ENCODE data around the gene ACVRL1. TPM values are rescaled to one million over a fixed set of nuclear protein-coding genes. Genes with fewer than 3 reads are reported as not detected.

ACVRL1 gene
- total and polyA plus RNA-seq, 2 donors (not counting 1 experiment from before 2014, with no cell fraction given): not detected

- POLR2A ChIA-PET: no interaction called here
- H3K9me3 Mint-ChIP-seq (ENCODE audit: insufficient read depth): no peaks in the 10 kb centered on the region
- WGBS (ENCODE audit: insufficient coverage): 100% methylated on average over 2 of the region's 2 CpGs
- ATAC-seq (ENCODE audit: low read depth) (no peak), DNase-seq (no peak)
- H3K4me3 Mint-ChIP-seq: no peak overlapping the region
- TF ChIP-seq, protein P1, sequence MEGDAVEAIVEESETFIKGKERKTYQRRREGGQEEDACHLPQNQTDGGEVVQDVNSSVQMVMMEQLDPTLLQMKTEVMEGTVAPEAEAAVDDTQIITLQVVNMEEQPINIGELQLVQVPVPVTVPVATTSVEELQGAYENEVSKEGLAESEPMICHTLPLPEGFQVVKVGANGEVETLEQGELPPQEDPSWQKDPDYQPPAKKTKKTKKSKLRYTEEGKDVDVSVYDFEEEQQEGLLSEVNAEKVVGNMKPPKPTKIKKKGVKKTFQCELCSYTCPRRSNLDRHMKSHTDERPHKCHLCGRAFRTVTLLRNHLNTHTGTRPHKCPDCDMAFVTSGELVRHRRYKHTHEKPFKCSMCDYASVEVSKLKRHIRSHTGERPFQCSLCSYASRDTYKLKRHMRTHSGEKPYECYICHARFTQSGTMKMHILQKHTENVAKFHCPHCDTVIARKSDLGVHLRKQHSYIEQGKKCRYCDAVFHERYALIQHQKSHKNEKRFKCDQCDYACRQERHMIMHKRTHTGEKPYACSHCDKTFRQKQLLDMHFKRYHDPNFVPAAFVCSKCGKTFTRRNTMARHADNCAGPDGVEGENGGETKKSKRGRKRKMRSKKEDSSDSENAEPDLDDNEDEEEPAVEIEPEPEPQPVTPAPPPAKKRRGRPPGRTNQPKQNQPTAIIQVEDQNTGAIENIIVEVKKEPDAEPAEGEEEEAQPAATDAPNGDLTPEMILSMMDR (IDR thresholded peaks at IDR 0.05): no peak
- no peak for TF ChIP-seq EZH2 (IDR thresholded peaks at IDR 0.05; ENCODE audit: borderline replicate concordance, insufficient read depth, low read depth, low read length, poor library complexity, severe bottlenecking)
- H3K27me3 Mint-ChIP-seq: peaks cover 31% of the 10 kb centered on the region
- Histone ChIP-seq H3K27ac (ENCODE audit: low read length in 2 of 2) (no peak overlapping the region), H3K4me2 (replicated peaks; ENCODE audit: low read depth, low read length, poor library complexity, severe bottlenecking) (no peak overlapping the region), H3K4me3 (ENCODE audit: control extremely low read depth in 1 of 5, extremely low read depth in 1 of 5, insufficient read depth in 1 of 5, low read depth in 2 of 5, low read length in 4 of 5) (no peak overlapping the region), H3K79me2 (ENCODE audit: control insufficient read depth, insufficient read depth, low read length) (no peaks in the 10 kb centered on the region), H3K4me1 (ENCODE audit: control insufficient read depth in 2 of 2, insufficient read depth in 2 of 2, low read length in 2 of 2) (no peaks in the 10 kb centered on the region), H4K20me1 (ENCODE audit: control insufficient read depth, insufficient read depth, low read length, poor library complexity, severe bottlenecking) (no peaks in the 10 kb centered on the region), H2AFZ (ENCODE audit: insufficient read depth, low read depth, low read length, poor library complexity, severe bottlenecking) (no peak overlapping the region), H3K27me3 (replicated peaks in 1 of 4; ENCODE audit: control extremely low read depth in 1 of 4, control insufficient read depth in 3 of 4, insufficient read depth in 4 of 4, low read length in 3 of 4) (peaks cover 0 to 7% (median 0%) of the 10 kb centered on the region in 4 experiments), H3K36me3 (replicated peaks in 1 of 2; ENCODE audit: control extremely low read depth in 1 of 2, control insufficient read depth in 1 of 2, extremely low read depth in 1 of 2, insufficient read depth in 2 of 2, low read length in 1 of 2) (no peaks in the 10 kb centered on the region), H3K9me3 (ENCODE audit: control extremely low read depth in 1 of 3, control insufficient read depth in 2 of 3, insufficient read depth in 1 of 3, low read length in 2 of 3) (no peaks in the 10 kb centered on the region), H3K9ac (ENCODE audit: low read length) (no peak overlapping the region)
- intact Hi-C loops (cut with micrococcal nuclease): no loop called here
- H3K27ac Mint-ChIP-seq: no peak overlapping the region
- H3K4me1 Mint-ChIP-seq: no peaks in the 10 kb centered on the region
- CTCF ChIA-PET: interaction anchor here (0.6 kb wide), 1 partner anchor 68 kb away, joined by 3 read pairs; no protein-coding TSS in a partner anchor
Measured at GRCh38 chr12:51937926-51938325, 30.6 kb downstream of the ACVRL1 start.

GRCh38 chr12:51938726-51939125 lies 31.4 kb downstream of the ACVRL1 start:
- DNase-seq (no peak), ATAC-seq (ENCODE audit: low read depth) (no peak)
- Histone ChIP-seq H3K4me1 (ENCODE audit: control insufficient read depth in 2 of 2, insufficient read depth in 2 of 2, low read length in 2 of 2) (no peaks in the 10 kb centered on the region), H3K79me2 (ENCODE audit: control insufficient read depth, insufficient read depth, low read length) (no peaks in the 10 kb centered on the region), H2AFZ (ENCODE audit: insufficient read depth, low read depth, low read length, poor library complexity, severe bottlenecking) (no peak overlapping the region), H4K20me1 (ENCODE audit: control insufficient read depth, insufficient read depth, low read length, poor library complexity, severe bottlenecking) (no peaks in the 10 kb centered on the region), H3K4me3 (ENCODE audit: control extremely low read depth in 1 of 5, extremely low read depth in 1 of 5, insufficient read depth in 1 of 5, low read depth in 2 of 5, low read length in 4 of 5) (no peak overlapping the region), H3K27ac (ENCODE audit: low read length in 2 of 2) (no peak overlapping the region), H3K9me3 (ENCODE audit: control extremely low read depth in 1 of 3, control insufficient read depth in 2 of 3, insufficient read depth in 1 of 3, low read length in 2 of 3) (peaks cover 0 to 4% (median 0%) of the 10 kb centered on the region in 3 donors), H3K9ac (ENCODE audit: low read length) (no peak overlapping the region), H3K27me3 (replicated peaks in 1 of 4; ENCODE audit: control extremely low read depth in 1 of 4, control insufficient read depth in 3 of 4, insufficient read depth in 4 of 4, low read length in 3 of 4) (peaks cover 0 to 7% (median under 1%) of the 10 kb centered on the region in 4 experiments), H3K4me2 (replicated peaks; ENCODE audit: low read depth, low read length, poor library complexity, severe bottlenecking) (no peak overlapping the region), H3K36me3 (replicated peaks in 1 of 2; ENCODE audit: control extremely low read depth in 1 of 2, control insufficient read depth in 1 of 2, extremely low read depth in 1 of 2, insufficient read depth in 2 of 2, low read length in 1 of 2) (no peaks in the 10 kb centered on the region)
- intact Hi-C loops (cut with micrococcal nuclease): no loop called here
- 96% methylated on average over 4 of the region's 6 CpGs for WGBS (ENCODE audit: insufficient coverage)
- CTCF ChIA-PET: no interaction called here
- H3K9me3 Mint-ChIP-seq (ENCODE audit: insufficient read depth): no peaks in the 10 kb centered on the region
- POLR2A ChIA-PET: no interaction called here
- H3K27ac Mint-ChIP-seq: no peak overlapping the region
- TF ChIP-seq EZH2 (IDR thresholded peaks at IDR 0.05; ENCODE audit: borderline replicate concordance, insufficient read depth, low read depth, low read length, poor library complexity, severe bottlenecking): no peak
- TF ChIP-seq, protein P1 (IDR thresholded peaks at IDR 0.05): no peak
- peaks cover 36% of the 10 kb centered on the region for H3K27me3 Mint-ChIP-seq
- H3K4me3 Mint-ChIP-seq: no peak overlapping the region
- H3K4me1 Mint-ChIP-seq: no peaks in the 10 kb centered on the region

All from B cell (primary cell).